Measurements from ENCODE around the gene FANCC. TPM values are rescaled to one million over a fixed set of nuclear protein-coding genes. Genes with fewer than 3 reads are reported as not detected.
A peak's percentile ranks its signal among the peaks of the same experiment; 100 is the strongest.

Gene FANCC, protein sequence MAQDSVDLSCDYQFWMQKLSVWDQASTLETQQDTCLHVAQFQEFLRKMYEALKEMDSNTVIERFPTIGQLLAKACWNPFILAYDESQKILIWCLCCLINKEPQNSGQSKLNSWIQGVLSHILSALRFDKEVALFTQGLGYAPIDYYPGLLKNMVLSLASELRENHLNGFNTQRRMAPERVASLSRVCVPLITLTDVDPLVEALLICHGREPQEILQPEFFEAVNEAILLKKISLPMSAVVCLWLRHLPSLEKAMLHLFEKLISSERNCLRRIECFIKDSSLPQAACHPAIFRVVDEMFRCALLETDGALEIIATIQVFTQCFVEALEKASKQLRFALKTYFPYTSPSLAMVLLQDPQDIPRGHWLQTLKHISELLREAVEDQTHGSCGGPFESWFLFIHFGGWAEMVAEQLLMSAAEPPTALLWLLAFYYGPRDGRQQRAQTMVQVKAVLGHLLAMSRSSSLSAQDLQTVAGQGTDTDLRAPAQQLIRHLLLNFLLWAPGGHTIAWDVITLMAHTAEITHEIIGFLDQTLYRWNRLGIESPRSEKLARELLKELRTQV
- total RNA-seq: 6.1 and 6.2 TPM in 2 replicates

DNA sequence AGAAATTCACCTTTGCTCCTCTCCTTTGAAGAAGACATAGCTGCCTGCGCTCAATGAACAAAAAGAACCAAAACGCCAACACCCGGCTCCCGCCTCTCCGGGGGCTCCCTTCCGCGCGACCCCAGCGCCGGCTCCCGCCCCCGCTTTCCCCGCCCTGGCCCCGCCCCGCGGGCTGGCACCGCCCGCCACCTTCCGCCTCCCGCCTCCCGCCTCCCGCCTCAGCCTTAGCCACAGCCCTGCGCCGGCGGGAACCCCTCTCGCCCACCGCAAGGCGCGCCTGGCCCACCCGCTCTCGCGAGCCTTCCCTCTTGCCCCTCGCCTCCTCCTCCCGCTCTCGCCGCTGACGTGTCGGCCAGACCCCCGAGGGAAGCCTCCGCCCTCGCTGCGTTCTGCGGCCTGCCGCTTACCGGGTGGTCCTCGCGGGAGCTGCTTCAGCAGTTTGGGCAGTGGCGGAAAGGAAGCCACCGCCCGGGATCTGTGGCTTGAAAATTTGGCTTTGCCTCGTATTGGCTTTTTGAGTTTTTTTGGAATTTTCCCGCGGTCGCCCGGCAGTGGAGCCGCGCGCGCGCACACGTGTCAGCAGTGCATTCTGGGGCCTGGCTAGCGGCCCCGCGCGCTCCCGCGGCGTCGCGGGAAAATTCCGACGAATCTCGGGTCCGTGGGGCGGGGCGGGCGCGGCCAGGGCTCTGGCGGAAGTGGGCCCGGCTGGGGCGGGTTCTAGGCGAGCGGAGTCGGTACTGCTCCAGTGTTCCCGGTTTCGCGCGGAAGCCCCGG lies at the start of gene FANCC:
Gene FANCC, minus strand, starts transcription at position 591 of the 774 bp plus-strand sequence. CDS start 68,418 bp downstream, outside the sequence.
- DNase-seq (ENCODE audit: low read depth in 2 of 2): peak; percentile 89 to 92

DNA sequence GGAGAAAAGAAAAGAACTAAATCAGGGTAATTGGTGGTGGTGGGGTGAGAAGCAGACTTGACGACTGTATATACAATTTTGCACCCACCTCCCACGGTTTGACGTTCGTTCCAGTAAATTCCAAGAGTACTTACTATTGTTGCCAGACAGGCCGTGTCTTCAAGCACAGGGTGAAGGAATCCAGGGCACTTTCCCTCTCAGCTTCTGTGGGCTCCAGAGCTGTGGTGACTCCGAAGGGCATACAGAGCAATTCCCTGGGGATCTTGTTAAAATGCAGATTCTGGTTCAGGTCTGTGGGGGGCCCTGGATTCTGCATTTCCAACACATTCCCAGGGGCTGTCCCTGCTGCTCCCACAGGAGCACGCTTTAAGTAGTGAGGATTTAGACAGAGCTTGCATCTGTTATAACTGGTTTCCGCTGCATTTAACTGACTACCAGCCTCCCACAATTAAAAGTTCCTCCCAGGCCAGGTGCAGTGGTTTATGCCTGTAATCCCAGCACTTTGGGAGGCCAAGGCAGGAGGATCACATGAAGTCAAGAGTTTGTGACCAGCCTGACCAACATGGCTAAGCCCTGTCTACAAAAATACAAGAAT lies 49.3 kb upstream of the FANCC start:
- no peak for DNase-seq (ENCODE audit: low read depth in 2 of 2)

DNA sequence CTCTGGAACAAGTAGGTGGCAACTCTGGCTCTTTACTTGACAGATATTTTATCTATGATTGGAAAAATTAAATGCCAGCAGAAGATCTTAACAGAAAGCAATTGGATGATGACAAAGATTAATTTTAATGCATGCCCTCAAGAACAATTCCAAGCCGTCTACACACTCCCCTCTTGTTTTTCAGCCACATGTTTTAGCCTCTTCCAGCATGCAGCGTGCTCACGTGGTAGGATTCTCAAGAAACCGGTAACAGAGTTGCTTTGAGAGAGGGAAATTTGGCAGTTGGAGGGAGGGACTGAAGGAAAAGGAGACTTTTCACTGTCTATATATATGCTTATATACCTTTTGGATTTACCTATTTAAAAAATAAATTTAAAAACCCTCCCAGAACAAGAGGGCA lies 48.3 kb upstream of the FANCC start:
- DNase-seq (ENCODE audit: low read depth in 2 of 2): no peak

DNA sequence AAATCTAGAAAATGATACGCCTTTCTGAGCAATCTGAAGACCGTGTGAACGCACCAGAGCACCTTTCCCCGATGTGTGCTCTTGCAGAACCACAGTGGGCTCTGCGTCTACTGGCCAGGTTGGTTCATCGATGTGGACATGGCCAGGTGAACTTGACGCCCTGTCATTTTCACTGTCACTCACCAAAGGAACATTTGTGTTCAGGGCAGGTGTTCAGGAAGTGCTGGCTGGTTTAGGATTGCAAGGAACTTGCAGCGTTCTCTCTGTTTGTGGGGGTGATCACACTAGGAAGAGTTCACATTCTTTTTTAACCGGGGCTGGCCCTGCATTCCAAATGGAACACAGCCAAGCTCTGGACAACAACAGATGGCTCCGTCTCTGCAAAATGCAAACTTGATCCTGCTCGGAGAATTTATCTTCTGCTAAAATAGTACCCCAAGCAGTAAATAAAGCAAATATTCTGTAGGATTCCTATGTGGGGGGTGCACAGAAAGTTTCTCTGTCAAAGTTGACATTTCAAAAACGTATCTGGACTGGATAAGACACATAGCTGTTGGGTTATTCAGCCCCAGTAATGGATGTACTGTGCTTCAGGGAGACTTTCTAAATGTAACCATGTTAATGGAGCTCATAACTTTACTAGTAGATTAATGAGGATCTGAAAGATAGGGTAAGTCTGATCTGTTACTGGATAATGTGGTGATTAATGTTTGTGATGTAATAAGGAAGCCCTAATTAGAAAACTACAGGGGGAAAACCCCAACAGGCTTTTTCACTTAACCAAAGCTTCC lies 45.7 kb upstream of the FANCC start:
- peak in 1 of 2 donors; percentile 23 for DNase-seq (ENCODE audit: low read depth in 2 of 2)

DNA sequence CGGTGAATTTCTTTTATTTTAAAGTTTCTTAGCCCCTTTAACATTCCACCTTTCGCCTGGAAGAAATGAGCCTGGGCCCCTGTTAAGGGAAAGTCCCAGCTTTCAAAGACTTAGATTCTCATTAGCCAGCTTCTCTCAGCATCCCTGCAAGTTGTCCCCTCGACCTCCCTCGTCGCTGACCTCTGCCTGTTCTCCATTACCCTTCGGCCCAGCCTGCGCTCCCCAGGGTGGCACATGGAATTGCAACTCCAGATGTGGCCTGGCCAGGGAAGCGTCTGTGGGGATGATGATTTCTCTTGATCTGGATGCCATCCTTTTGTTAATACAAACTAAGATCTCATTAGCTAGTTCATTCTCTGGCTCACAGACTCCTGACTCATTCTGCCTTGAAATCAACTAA lies 43.4 kb upstream of the FANCC start:
- DNase-seq (ENCODE audit: low read depth in 2 of 2): no peak

DNA sequence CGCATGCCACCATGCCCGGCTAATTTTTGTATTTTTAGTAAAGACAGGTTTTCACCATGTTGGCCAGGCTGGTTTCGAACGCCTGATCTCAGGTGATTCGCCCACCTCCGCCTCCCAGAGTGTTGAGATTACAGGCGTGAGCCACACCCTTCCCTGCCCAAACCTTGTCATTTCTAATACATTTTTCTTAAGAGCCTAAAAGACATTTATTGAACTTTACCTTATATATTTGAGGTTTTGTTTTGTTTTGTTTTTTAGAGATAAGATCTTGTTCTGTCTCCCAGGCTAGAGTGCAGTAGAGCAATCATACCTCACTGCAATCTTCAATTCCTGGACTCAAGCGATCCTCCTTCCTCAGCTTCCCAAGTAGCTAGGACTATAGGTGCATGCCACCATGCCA lies 39.8 kb upstream of the FANCC start:
- DNase-seq (ENCODE audit: low read depth in 2 of 2): no peak

DNA sequence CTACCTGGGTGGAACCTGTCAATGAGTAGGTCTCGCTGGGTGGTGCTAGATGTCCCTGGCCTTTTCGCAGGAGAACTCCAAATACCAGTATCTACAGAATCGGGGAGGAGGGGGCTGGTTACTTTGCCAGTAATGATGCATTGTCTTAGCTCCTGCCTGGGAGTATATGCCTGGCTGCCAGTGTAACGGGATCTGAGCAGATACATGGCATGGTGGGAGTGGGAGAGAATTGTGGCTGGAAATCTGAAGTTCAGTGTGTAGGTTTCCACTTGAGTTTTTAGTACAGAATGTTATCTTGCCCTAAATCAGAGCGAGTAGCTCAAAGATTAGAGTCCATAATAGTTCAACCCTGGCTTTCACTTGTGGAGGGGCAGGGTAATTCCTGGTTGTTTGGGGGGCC lies 38.0 kb upstream of the FANCC start:
- DNase-seq (ENCODE audit: low read depth in 2 of 2): no peak

DNA sequence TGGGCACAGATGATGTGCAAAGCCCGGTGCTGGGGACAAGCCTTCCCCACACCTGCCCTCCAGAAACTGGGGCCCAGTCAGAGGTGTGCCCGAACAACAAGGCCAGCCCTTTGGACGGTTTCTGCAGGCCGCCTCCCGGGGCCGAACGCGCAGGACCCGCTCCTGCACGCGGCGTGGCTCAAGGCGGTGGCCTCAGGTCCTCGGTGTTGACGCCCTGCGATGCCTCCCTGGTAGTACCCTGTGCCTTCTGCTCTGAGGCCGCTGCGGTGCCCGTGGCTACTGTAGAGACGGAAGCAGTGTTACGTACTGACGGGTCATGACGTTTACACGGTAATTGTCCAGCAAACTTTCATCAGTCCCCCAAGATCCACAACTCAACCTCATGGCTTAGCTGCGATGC lies 33.5 kb upstream of the FANCC start:
- DNase-seq (ENCODE audit: low read depth in 2 of 2): no peak

DNA sequence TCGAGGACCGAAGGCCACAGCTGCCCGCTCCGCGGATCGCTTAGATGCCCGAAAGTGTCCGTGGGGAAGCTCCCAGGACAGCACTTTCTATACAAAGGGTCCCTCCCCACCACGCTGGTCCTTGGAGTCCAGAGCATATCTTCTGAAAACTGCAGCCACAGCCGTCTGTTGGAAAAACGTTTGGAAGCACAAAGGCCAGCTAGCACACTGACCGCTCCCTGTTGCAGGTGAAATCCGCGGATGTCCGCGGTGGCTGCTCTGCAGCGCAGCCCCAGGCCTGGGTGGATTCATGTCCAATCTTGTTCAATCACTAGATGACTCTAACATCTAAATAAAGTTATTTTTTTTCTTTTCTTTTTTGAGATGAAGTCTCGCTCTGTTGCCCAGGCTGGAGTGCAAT lies 32.8 kb upstream of the FANCC start:
- DNase-seq (ENCODE audit: low read depth in 2 of 2): no peak

DNA sequence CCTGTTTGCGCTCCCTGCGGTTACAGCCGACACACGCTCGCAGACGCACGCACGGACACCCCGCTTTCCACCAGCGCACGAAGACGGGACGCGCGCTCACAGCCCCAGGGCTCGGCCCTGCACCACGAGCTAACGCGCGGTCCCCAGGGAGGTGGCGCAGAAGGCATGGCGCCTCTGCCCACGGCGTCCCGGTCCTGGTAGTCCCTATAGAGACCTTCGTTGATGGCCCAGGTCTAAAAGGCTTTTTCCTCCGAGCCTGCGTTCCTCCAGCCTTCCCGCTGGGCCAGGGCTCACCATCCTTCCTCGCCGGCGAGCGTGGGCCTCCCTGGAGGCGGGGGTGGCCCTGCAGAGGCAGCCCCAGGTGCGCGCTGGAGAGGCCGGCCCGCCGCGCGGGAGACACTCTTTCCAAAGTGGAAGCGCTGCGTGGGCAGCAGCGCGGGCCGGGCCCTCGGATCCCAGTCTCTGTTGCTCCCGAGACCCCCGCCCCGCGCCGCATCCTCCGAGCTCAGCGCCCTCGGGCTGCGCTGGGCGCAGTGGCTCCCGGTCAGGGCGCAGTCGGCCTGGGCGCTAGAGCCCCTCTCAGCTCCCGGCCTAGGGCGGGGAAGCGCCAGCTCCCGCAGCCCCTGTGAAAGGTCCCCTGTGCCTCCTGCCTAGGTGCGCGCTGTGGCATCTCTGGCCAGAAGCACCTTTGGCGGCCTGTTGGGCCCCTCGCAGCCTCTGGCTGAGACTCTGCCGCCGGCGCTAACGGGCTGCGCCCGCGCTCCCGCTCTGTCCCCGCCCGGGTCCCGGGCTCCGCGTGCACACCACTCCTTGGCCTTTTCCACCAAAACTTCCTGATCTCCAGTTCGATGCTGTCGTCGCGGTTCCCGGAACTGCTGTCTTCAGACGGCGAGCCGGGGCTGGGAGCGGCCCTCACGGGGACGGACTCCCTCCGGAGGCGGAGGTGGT lies 31.9 kb upstream of the FANCC start:
- peak in 1 of 2 donors; percentile 11 for DNase-seq (ENCODE audit: low read depth in 2 of 2)

DNA sequence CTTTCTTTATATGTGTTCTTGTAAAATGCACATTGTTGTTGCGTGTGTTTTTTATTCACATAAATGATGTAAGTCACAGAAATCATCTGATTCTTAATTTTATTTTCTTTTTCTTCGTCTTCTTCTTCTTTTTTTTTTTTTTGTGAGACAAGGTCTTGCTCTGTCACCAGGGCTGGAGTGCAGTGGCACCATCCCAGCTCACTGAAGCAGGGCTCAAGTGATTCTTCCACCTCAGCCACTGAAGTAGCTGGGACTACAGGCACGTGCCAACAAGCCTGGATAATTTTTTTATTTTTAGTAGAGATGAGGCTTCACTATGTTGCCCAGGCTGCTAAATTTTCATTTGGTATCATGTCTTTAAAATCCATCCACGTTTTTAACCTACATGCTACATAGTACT lies 28.5 kb upstream of the FANCC start:
- DNase-seq (ENCODE audit: low read depth in 2 of 2): no peak

DNA sequence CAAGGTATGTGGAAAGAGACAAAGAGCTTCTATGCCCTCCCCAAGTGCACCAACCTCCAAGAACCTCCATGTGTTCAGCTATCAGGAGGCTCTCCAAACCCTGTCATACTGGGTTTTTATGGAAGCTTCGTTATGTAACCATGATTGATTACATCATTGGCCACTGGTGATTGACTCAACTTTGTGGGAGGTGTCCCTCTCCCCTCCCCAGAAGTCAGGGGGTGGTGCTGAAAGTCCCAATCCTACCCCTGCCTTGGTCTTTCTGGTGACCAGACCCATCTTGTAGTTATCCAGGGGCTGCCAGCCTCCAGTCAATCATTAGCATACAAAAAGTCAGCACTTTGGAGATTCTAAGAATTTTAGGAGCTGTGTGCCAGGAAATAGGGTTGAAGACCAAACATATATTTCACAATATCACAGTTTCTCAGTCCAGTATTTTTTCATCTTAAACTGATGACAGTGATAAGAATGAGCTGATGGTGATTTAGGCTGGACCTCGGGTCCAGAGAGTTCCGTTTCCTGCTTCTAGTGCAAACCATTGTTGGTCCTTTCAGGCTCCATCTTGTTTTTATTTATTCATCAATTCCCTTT lies 27.3 kb upstream of the FANCC start:
- no peak for DNase-seq (ENCODE audit: low read depth in 2 of 2)

DNA sequence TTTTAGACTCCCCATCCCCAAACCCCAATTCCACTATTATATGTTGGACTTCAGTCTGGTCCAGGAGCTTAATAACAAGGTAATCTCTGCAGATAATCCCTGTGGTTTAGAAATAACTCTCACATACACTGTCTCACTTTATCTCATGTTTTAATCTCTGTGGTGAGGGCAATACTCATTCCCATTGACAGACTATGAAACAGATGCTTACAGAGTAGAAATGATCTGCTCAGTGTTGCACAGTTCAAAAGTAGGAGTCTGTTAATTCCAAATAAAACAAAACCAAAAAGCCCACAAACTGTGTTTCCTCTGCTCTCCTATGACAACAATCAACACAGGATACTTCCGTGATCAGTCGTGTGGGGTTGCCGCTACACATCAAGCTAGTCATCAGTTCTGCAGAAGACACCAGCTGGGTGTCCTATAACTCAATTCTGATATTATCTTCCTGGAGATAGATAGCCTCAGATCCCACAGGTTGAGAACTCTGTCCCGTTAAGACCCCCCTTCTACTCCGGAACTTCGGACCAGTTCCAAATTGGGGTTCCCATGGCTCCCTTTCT lies 26.3 kb upstream of the FANCC start:
- DNase-seq (ENCODE audit: low read depth in 2 of 2): no peak

DNA sequence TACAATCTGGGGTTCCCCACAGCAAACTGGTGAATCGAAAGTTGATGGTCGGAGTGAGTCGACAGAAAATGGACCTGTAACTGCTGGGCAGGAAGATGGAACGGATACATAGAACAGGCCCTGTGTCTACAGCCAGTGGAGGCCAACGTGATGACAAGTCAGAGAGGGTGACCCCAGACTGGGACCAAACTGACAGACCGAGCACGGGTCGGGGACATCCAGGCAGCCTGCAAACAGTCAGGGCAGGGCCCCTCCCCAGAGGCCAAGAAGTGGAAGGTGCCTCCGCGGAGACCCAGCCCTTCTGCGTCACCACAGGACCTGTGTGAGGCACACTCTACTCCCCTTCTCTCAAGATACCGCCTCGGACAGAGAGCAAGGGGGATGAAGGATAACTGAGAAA lies 25.1 kb upstream of the FANCC start:
- DNase-seq (ENCODE audit: low read depth in 2 of 2): no peak

DNA sequence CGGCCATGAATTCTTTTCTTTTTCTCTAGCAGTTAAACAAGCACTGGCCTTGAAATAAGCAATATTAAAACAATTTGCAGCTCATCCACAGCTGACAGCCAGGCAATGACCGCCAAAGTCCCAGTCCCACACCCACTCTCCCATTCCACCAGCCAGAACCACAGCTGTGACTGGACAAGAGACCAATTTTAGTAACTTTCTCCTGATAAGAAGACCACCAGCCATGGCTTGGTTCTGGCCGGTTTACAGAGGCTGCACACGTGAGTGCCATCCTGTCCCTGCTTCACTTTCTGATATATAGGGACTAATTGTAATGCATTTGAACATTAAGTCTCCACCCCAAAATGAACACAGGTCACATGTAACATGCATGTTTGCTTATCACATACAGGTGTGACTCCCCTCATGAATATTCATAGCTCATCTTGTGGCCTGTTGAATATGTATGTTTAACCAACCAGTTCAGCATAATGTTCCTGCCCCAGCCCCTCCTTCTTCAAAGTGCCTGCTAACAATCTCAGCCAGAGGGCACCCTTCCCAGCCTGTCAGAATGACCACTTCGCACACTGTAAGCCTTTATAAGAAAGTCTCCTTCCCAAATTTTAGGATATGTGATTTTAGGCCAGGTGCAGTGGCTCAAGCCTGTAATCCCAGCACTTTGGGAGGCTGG lies 23.9 kb upstream of the FANCC start:
- peak; percentile 28 to 36 for DNase-seq (ENCODE audit: low read depth in 2 of 2)

DNA sequence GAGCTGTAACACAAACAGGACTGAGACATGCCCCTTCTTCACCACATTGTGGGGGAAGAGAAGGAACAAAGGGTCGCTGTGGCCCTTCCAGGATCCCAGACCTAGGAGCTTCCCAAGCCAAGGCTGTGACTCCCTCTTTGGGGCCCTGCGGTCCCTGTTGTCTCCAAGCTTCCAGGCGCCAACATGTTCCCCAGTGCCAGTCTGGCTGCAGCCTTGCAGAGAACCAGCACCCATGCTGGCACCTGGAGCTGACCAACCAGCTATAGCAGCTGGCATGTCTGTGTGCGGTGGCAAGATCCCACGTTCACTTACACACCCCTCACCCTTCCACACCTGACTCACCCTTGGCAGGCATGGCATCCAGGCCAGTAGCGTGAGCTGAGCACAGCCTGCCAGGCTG lies 20.7 kb upstream of the FANCC start:
- DNase-seq (ENCODE audit: low read depth in 2 of 2): no peak

DNA sequence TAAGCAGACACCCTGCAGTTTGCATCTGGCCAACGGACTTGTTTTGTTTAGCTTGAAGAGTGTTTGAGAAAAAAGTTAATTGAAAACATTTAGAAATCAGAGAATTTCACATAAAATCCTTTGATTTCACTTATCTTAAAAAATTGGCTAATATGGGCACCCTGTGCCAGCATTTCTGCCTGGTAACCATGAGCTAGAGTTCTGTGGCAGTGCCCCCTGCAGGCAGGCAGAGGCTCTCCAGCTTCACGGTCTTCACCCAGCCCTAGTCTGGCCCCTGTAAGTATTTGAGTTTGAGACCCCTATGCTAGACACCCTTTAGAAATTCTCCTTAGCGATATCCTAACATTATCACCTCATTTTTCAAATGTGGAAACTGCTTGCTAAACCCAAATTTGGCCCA lies 18.8 kb upstream of the FANCC start:
- peak; percentile 23 to 50 for DNase-seq (ENCODE audit: low read depth in 2 of 2)

DNA sequence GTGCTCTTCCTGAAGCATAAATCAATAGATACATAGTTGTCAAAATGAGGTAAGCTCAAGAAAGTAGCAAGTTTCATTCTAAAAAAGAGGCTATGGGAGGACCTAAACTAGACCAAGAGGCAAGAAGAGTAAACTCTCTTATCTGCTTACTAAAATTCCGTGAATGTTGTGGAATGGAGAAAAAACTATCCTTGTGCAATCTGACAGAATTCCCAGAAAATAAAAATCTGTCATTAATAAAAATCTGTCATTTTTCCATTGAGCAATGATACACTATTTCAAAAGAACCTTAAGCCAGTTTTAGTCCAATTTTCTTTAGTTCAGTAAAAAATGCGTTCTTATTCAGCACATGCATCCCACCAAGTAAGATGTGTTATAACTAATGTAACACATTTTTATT lies 15.9 kb upstream of the FANCC start:
- no peak for DNase-seq (ENCODE audit: low read depth in 2 of 2)

DNA sequence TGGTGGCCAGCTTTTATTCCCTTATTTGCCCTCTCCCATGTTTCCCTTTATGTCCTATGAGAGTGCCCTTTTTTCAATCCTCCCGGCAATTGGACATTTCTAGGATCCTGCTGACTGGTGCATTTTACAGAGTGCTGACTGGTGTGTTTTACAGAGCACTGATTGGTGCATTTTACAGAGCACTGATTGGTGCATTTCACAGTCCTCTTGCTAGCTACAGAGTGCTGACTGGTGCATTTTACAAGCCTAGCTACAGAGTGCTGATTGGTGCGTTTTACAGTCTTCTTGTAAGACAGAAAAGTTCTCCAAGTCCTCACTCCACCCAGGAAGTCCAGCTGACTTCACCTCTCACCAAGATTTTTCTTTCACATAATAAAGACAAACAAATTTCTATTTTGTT lies 15.4 kb upstream of the FANCC start:
- DNase-seq (ENCODE audit: low read depth in 2 of 2): no peak
